Activated naive CD8-positive, alpha-beta T cell treated with anti-CD3 and anti-CD28 coated beads, Interleukin-2, amount 10 ng/mL, durations not matched to agents 7 days and 5 days (primary cell): ENCODE measurements around the gene LRIG1. TPM values are rescaled to one million over a fixed set of nuclear protein-coding genes. Genes with fewer than 3 reads are reported as not detected.

Experiments used
- ATAC-seq: fragments of 150-1000 bp; cut with Tn5 transposase; one replicate; pipeline ENCODE4 v1.10.0; 2021; ENCODE audit warnings: low read depth, moderate library complexity
- POLR2A ChIA-PET: fragments of 350-600 bp; sonication (Branson Sonifier 250); formaldehyde crosslinking; loops from one replicate; lab custom pipeline; 2021; ENCODE audit warnings: antibody characterized with exemption; lab: Charles Lee
- DNase-seq: peaks from one replicate; pipeline ENCODE4 v3.0.0; 2021
- H3K27ac Mint-ChIP-seq: one replicate; pipeline ENCODE4 v1.8.0; 2022; ENCODE audit warnings: mild to moderate bottlenecking, mixed read lengths
- H3K27me3 Mint-ChIP-seq: one replicate; pipeline ENCODE4 v1.8.0; 2022; ENCODE audit warnings: mild to moderate bottlenecking, moderate library complexity, mixed read lengths
- H3K36me3 Mint-ChIP-seq: one replicate; pipeline ENCODE4 v1.8.0; 2021; ENCODE audit warnings: mild to moderate bottlenecking, mixed read lengths
- H3K4me1 Mint-ChIP-seq: one replicate; pipeline ENCODE4 v1.8.0; 2021; ENCODE audit warnings: mixed read lengths
- H3K4me3 Mint-ChIP-seq: one replicate; pipeline ENCODE4 v1.8.0; 2022; ENCODE audit warnings: mild to moderate bottlenecking, moderate library complexity, mixed read lengths
- H3K9me3 Mint-ChIP-seq: one replicate; pipeline ENCODE4 v1.8.0; 2021; ENCODE audit warnings: mixed read lengths
- total RNA-seq, 2 experiments: library from RNA; stranded (reverse); gene quantifications; one replicate each; pipeline ENCODE4 v1.2.3, GENCODE V29; 2021

Gene LRIG1
- total RNA-seq, 2 experiments from 2014 or later, result 17.9 to 27.0 TPM

- H3K4me1 Mint-ChIP-seq, result peaks cover 3% of the 10 kb centered on the region
- H3K27me3 Mint-ChIP-seq, result peaks cover 25% of the 10 kb centered on the region
- no peak overlapping the region for H3K4me3 Mint-ChIP-seq
- no peaks in the 10 kb centered on the region for H3K36me3 Mint-ChIP-seq
- H3K27ac Mint-ChIP-seq, result no peak overlapping the region
- DNase-seq (no peak), ATAC-seq (no peak)
- POLR2A ChIA-PET, result interaction anchor here (1.0 kb wide), 1 partner anchor 23 kb away, joined by 3 read pairs; no protein-coding TSS in a partner anchor
- no peaks in the 10 kb centered on the region for H3K9me3 Mint-ChIP-seq
Observed at GRCh38 chr3:66520724-66521123, 19.9 kb upstream of the LRIG1 start.

- ATAC-seq, result no peak
- Mint-ChIP-seq H3K4me3 (no peak overlapping the region), H3K27me3 (peaks cover 18% of the 10 kb centered on the region), H3K4me1 (no peaks in the 10 kb centered on the region), H3K9me3 (no peaks in the 10 kb centered on the region), H3K27ac (no peak overlapping the region), H3K36me3 (no peaks in the 10 kb centered on the region)
- POLR2A ChIA-PET, result no interaction called here
- DNase-seq, result no peak
Observed at GRCh38 chr3:66518644-66519043, 17.8 kb upstream of the LRIG1 start.

- Mint-ChIP-seq H3K4me3 (no peak overlapping the region), H3K9me3 (no peaks in the 10 kb centered on the region), H3K27me3 (peaks cover 19% of the 10 kb centered on the region), H3K27ac (no peak overlapping the region), H3K4me1 (no peaks in the 10 kb centered on the region), H3K36me3 (no peaks in the 10 kb centered on the region)
- ATAC-seq, result no peak
- no peak for DNase-seq
- POLR2A ChIA-PET, result no interaction called here
Observed at GRCh38 chr3:66518126-66518525, 17.3 kb upstream of the LRIG1 start.

- H3K27ac Mint-ChIP-seq, result no peak overlapping the region
- POLR2A ChIA-PET, result no interaction called here
Observed at GRCh38 chr3:66517241-66517640, 16.4 kb upstream of the LRIG1 start.

GRCh38 chr3:66508461-66508860, 7.6 kb upstream of the LRIG1 start:
- Mint-ChIP-seq H3K27ac (no peak overlapping the region), H3K4me1 (peaks cover 4% of the 10 kb centered on the region), H3K27me3 (peaks cover 35% of the 10 kb centered on the region), H3K4me3 (no peak overlapping the region), H3K9me3 (no peaks in the 10 kb centered on the region), H3K36me3 (no peaks in the 10 kb centered on the region)
- POLR2A ChIA-PET, result no interaction called here
- DNase-seq (no peak), ATAC-seq (no peak)

More at GRCh38 chr3:66517241-66517640, 16.4 kb upstream of the LRIG1 start:
- no peak overlapping the region for H3K4me3 Mint-ChIP-seq
- peaks cover 18% of the 10 kb centered on the region for H3K27me3 Mint-ChIP-seq
- H3K36me3 Mint-ChIP-seq, result no peaks in the 10 kb centered on the region
- no peaks in the 10 kb centered on the region for H3K4me1 Mint-ChIP-seq
- ATAC-seq, result no peak
- no peaks in the 10 kb centered on the region for H3K9me3 Mint-ChIP-seq
- no peak for DNase-seq

GRCh38 chr3:66507423-66508260, 6.8 kb upstream of the LRIG1 start:
- DNase-seq (no peak), ATAC-seq (no peak)
- Mint-ChIP-seq H3K27me3 (peaks cover 38% of the 10 kb centered on the region), H3K36me3 (no peaks in the 10 kb centered on the region), H3K4me1 (peaks cover 5% of the 10 kb centered on the region), H3K9me3 (no peaks in the 10 kb centered on the region), H3K27ac (no peak overlapping the region), H3K4me3 (no peak overlapping the region)
- POLR2A ChIA-PET, result no interaction called here

GRCh38 chr3:66506154-66506553, 5.3 kb upstream of the LRIG1 start:
- Mint-ChIP-seq H3K27me3 (peaks cover 39% of the 10 kb centered on the region), H3K4me3 (no peak overlapping the region), H3K9me3 (no peaks in the 10 kb centered on the region), H3K36me3 (no peaks in the 10 kb centered on the region), H3K4me1 (peaks cover 13% of the 10 kb centered on the region), H3K27ac (no peak overlapping the region)
- POLR2A ChIA-PET, result no interaction called here
- no peak for ATAC-seq
- no peak for DNase-seq

- POLR2A ChIA-PET, result no interaction called here
- no peaks in the 10 kb centered on the region for H3K9me3 Mint-ChIP-seq
- peaks cover 14% of the 10 kb centered on the region for H3K4me1 Mint-ChIP-seq
- DNase-seq, result no peak
- peaks cover 32% of the 10 kb centered on the region for H3K27me3 Mint-ChIP-seq
- no peak overlapping the region for H3K27ac Mint-ChIP-seq
- no peak overlapping the region for H3K4me3 Mint-ChIP-seq
- no peaks in the 10 kb centered on the region for H3K36me3 Mint-ChIP-seq
- ATAC-seq, result no peak
Observed at GRCh38 chr3:66504850-66505641, 4.2 kb upstream of the LRIG1 start.

- peaks cover 45% of the 10 kb centered on the region for H3K27me3 Mint-ChIP-seq
- H3K4me1 Mint-ChIP-seq, result peaks cover 27% of the 10 kb centered on the region
- H3K36me3 Mint-ChIP-seq, result peaks cover 2% of the 10 kb centered on the region
- H3K4me3 Mint-ChIP-seq, result no peak overlapping the region
- POLR2A ChIA-PET, result no interaction called here
- DNase-seq (no peak), ATAC-seq (no peak)
- H3K9me3 Mint-ChIP-seq, result no peaks in the 10 kb centered on the region
- H3K27ac Mint-ChIP-seq, result no peak overlapping the region
Observed at GRCh38 chr3:66502981-66503380, 2.2 kb upstream of the LRIG1 start.

- no peak overlapping the region for H3K27ac Mint-ChIP-seq
- H3K36me3 Mint-ChIP-seq, result peaks cover 2% of the 10 kb centered on the region
- no peak for ATAC-seq
- H3K4me3 Mint-ChIP-seq, result no peak overlapping the region
- H3K27me3 Mint-ChIP-seq, result peaks cover 45% of the 10 kb centered on the region
- no peaks in the 10 kb centered on the region for H3K9me3 Mint-ChIP-seq
- POLR2A ChIA-PET, result no interaction called here
- no peak for DNase-seq
- H3K4me1 Mint-ChIP-seq, result peaks cover 31% of the 10 kb centered on the region
Observed at GRCh38 chr3:66502245-66502874, 1.5 kb upstream of the LRIG1 start.

- peaks cover 45% of the 10 kb centered on the region for H3K27me3 Mint-ChIP-seq
- peak overlapping the region; percentile 85 for H3K4me3 Mint-ChIP-seq
- H3K27ac Mint-ChIP-seq, result no peak overlapping the region
- POLR2A ChIA-PET, result no interaction called here
- peaks cover 35% of the 10 kb centered on the region for H3K4me1 Mint-ChIP-seq
- H3K9me3 Mint-ChIP-seq, result no peaks in the 10 kb centered on the region
- ATAC-seq, result no peak
- H3K36me3 Mint-ChIP-seq, result peaks cover 2% of the 10 kb centered on the region
- no peak for DNase-seq
Observed at GRCh38 chr3:66501483-66502244, 842 bp upstream of the LRIG1 start.

GRCh38 chr3:66499881-66500575, 794 bp downstream of the LRIG1 start:
- ATAC-seq, result no peak
- POLR2A ChIA-PET, result interaction anchor here (2.3 kb wide), 1 partner anchor 9 kb away, joined by 10 read pairs; no protein-coding TSS in a partner anchor
- peaks cover 47% of the 10 kb centered on the region for H3K4me1 Mint-ChIP-seq

More at GRCh38 chr3:66499881-66500575, 794 bp downstream of the LRIG1 start:
- DNase-seq, result peak; percentile 68
- Mint-ChIP-seq H3K27ac (peak overlapping the region; percentile 82), H3K9me3 (no peaks in the 10 kb centered on the region), H3K36me3 (peaks cover 2% of the 10 kb centered on the region), H3K27me3 (peaks cover 46% of the 10 kb centered on the region), H3K4me3 (peak overlapping the region; percentile 92)
